ENCODE measurements around the gene PRLR.

The PRLR gene

GRCh38 chr5:35012796-35013195 lies 217.5 kb downstream of the PRLR start:
- no peak for DNase-seq
- H3F3A ChIP-seq (ENCODE audit: insufficient read depth, low read length), result no peaks in the 10 kb centered on the region
- H3K4me3 ChIP-seq (ENCODE audit: low read length), result no peak overlapping the region
- H3K4me2 ChIP-seq (ENCODE audit: low read depth, low read length), result no peak overlapping the region
- H4K20me1 ChIP-seq (ENCODE audit: insufficient read depth, low read length), result no peaks in the 10 kb centered on the region
- no peak overlapping the region for H3K9ac ChIP-seq (ENCODE audit: low read length)
- no peaks in the 10 kb centered on the region for H3K4me1 ChIP-seq (ENCODE audit: low read length)
- H3K79me2 ChIP-seq (ENCODE audit: low read length), result no peaks in the 10 kb centered on the region
- H3K36me3 ChIP-seq (replicated peaks; ENCODE audit: insufficient read depth, low read length), result no peaks in the 10 kb centered on the region
- H2AFZ ChIP-seq (ENCODE audit: low read length), result no peak overlapping the region
- H3K27me3 ChIP-seq (replicated peaks; ENCODE audit: insufficient read depth, low read length), result no peaks in the 10 kb centered on the region
- no peak for TF ChIP-seq EZH2 (optimal IDR thresholded peaks at IDR 0.05; ENCODE audit: low read depth, low read length)
- TF ChIP-seq, protein P1, sequence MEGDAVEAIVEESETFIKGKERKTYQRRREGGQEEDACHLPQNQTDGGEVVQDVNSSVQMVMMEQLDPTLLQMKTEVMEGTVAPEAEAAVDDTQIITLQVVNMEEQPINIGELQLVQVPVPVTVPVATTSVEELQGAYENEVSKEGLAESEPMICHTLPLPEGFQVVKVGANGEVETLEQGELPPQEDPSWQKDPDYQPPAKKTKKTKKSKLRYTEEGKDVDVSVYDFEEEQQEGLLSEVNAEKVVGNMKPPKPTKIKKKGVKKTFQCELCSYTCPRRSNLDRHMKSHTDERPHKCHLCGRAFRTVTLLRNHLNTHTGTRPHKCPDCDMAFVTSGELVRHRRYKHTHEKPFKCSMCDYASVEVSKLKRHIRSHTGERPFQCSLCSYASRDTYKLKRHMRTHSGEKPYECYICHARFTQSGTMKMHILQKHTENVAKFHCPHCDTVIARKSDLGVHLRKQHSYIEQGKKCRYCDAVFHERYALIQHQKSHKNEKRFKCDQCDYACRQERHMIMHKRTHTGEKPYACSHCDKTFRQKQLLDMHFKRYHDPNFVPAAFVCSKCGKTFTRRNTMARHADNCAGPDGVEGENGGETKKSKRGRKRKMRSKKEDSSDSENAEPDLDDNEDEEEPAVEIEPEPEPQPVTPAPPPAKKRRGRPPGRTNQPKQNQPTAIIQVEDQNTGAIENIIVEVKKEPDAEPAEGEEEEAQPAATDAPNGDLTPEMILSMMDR (IDR thresholded peaks at IDR 0.05; ENCODE audit: low read length), result no peak
- TF ChIP-seq EZH2phosphoT487 (IDR thresholded peaks at IDR 0.05; ENCODE audit: low read length), result no peak
- no peak overlapping the region for H3K27ac ChIP-seq (ENCODE audit: low read length)
- no peaks in the 10 kb centered on the region for H3K9me3 ChIP-seq (replicated peaks; ENCODE audit: insufficient read depth, low read length)
- no peaks in the 10 kb centered on the region for H3K9me2 ChIP-seq (replicated peaks; ENCODE audit: insufficient read depth, low read length)

GRCh38 chr5:35012365-35012764 lies 217.9 kb downstream of the PRLR start:
- TF ChIP-seq EZH2 (optimal IDR thresholded peaks at IDR 0.05; ENCODE audit: low read depth, low read length) (no peak), EZH2phosphoT487 (IDR thresholded peaks at IDR 0.05; ENCODE audit: low read length) (no peak)
- TF ChIP-seq, protein P1 (IDR thresholded peaks at IDR 0.05; ENCODE audit: low read length), result no peak
- Histone ChIP-seq H3K4me1 (ENCODE audit: low read length) (no peaks in the 10 kb centered on the region), H3K4me2 (ENCODE audit: low read depth, low read length) (no peak overlapping the region), H3K4me3 (ENCODE audit: low read length) (no peak overlapping the region), H3K9me2 (replicated peaks; ENCODE audit: insufficient read depth, low read length) (no peaks in the 10 kb centered on the region), H3F3A (ENCODE audit: insufficient read depth, low read length) (no peaks in the 10 kb centered on the region), H3K9me3 (replicated peaks; ENCODE audit: insufficient read depth, low read length) (no peaks in the 10 kb centered on the region), H2AFZ (ENCODE audit: low read length) (no peak overlapping the region), H3K27ac (ENCODE audit: low read length) (no peak overlapping the region), H3K9ac (ENCODE audit: low read length) (no peak overlapping the region), H3K27me3 (replicated peaks; ENCODE audit: insufficient read depth, low read length) (no peaks in the 10 kb centered on the region), H3K36me3 (replicated peaks; ENCODE audit: insufficient read depth, low read length) (no peaks in the 10 kb centered on the region), H4K20me1 (ENCODE audit: insufficient read depth, low read length) (no peaks in the 10 kb centered on the region), H3K79me2 (ENCODE audit: low read length) (no peaks in the 10 kb centered on the region)
- DNase-seq, result no peak

- Histone ChIP-seq H3K27ac (ENCODE audit: low read length) (no peak overlapping the region), H2AFZ (ENCODE audit: low read length) (no peak overlapping the region), H3K9me3 (replicated peaks; ENCODE audit: insufficient read depth, low read length) (no peaks in the 10 kb centered on the region), H3K9ac (ENCODE audit: low read length) (no peak overlapping the region), H3F3A (ENCODE audit: insufficient read depth, low read length) (no peaks in the 10 kb centered on the region), H3K4me3 (ENCODE audit: low read length) (no peak overlapping the region), H3K36me3 (replicated peaks; ENCODE audit: insufficient read depth, low read length) (no peaks in the 10 kb centered on the region), H4K20me1 (ENCODE audit: insufficient read depth, low read length) (no peaks in the 10 kb centered on the region), H3K79me2 (ENCODE audit: low read length) (no peaks in the 10 kb centered on the region), H3K27me3 (replicated peaks; ENCODE audit: insufficient read depth, low read length) (no peaks in the 10 kb centered on the region), H3K4me1 (ENCODE audit: low read length) (no peaks in the 10 kb centered on the region), H3K4me2 (ENCODE audit: low read depth, low read length) (no peak overlapping the region), H3K9me2 (replicated peaks; ENCODE audit: insufficient read depth, low read length) (no peaks in the 10 kb centered on the region)
- TF ChIP-seq, protein P1 (IDR thresholded peaks at IDR 0.05; ENCODE audit: low read length), result no peak
- no peak for TF ChIP-seq EZH2phosphoT487 (IDR thresholded peaks at IDR 0.05; ENCODE audit: low read length)
- no peak for TF ChIP-seq EZH2 (optimal IDR thresholded peaks at IDR 0.05; ENCODE audit: low read depth, low read length)
- DNase-seq, result no peak
Measured at GRCh38 chr5:35010676-35011075, 219.6 kb downstream of the PRLR start.

Data from MM.1S (cell line).